HG02885 (cell line): ENCODE results near the gene YPEL3.

Experiments used
- ATAC-seq: cut with Tn5 transposase; IDR thresholded peaks from one replicate; pipeline ENCODE4 v1.9.1; 2021; ENCODE audit warnings: mild to moderate bottlenecking; ENCODE audit not compliant: unreplicated experiment, poor library complexity

YPEL3 gene

DNA sequence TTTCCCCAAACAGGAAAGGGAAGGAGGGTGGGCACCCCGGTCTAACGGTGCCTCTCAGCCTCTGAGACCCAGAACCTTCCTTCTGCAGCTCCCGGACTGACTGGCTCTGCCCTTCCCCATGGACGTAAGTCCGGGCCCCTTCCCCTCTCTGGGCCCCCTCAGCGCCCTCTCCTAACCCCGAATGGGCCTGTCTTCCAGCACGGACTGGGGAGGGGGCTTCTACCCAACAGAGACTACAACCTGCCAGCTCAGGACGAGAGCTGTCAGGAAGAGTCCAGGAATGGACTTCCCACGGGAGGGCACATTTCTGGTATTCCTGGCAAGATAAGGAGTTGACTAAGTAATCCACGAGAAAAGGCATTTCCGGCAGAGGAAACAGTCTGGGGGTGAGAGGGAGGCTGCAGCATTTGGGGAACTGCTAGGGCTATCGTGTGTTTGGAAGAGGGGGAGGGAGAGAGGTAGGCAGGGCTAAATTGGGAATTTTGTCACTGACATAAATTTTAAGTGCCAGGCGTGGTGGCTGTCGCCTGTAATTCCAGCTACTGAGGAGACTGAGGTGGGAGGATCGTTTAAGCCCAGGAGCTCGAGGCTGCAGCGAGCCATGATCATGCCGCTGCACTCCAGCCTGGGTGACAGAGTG lies 42.5 kb downstream of the YPEL3 start:
- ATAC-seq = peak; percentile 16

DNA sequence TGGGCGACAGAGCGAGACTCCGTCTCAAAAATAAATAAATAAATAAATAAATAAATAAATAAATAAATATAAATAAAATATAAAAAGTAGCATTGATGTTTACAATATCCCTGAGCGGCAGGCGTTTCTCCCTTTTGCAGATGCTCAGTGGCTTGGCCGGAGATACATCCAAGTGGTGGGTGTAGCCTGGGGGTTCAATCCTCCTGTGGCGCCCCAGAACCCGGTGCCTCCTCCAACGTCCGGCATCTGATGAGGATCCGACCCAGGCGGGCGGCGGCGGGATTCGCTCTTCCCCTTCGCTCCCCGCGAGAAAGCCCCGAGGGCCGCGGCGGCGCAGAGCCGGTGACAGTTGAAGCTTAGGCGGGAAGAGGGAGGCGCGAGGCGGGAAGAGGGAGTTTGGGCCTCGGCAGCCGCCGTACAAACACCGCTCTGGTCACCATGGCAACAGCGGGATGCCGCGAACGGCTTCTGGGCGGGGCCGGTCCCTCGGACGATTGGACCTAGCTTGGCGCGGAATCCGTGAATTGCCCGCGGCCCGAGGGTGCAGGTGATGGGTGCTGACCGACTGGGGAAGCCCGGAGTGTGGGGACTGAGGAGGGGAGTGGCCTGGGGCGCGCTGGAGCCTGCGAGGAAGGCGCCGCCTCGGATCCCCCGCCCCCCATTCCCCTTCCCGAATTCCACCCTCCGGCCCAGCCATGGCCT lies 43.2 kb downstream of the YPEL3 start:
- ATAC-seq = peak; percentile 73

DNA sequence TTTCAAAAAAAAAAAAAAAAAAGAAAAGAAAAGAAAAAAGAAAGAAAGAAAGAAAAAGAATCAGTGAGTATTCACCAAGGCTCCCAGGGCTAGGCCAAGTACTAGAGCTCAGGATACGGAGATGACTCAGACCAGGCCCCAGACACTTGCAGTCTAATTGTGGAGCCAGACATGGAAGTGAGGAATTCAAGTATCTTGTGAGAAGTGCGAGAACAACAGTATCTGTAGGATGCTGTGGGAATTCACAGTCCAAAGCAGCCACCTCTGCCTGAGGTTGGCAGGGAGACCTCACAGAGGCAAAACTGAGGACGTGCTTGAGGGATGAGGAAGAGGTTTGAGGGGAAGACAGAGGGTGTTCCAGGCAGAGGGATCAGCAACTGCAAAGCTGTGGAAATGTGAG lies 44.5 kb downstream of the YPEL3 start:
- ATAC-seq = no peak

GRCh38 chr16:30049871-30050270 lies 46.1 kb downstream of the YPEL3 start:
- ATAC-seq = no peak

GRCh38 chr16:30046588-30046987 lies 49.4 kb downstream of the YPEL3 start:
- no peak for ATAC-seq

- no peak for ATAC-seq
These were observed 49.8 kb downstream of the YPEL3 start for GRCh38 chr16:30046178-30046577.
